ENCODE data around the gene CROCC2. TPM values are rescaled to one million over a fixed set of nuclear protein-coding genes. Genes with fewer than 3 reads are reported as not detected.

CROCC2 gene
- polyA plus RNA-seq, 1 experiment: not detected

DNA sequence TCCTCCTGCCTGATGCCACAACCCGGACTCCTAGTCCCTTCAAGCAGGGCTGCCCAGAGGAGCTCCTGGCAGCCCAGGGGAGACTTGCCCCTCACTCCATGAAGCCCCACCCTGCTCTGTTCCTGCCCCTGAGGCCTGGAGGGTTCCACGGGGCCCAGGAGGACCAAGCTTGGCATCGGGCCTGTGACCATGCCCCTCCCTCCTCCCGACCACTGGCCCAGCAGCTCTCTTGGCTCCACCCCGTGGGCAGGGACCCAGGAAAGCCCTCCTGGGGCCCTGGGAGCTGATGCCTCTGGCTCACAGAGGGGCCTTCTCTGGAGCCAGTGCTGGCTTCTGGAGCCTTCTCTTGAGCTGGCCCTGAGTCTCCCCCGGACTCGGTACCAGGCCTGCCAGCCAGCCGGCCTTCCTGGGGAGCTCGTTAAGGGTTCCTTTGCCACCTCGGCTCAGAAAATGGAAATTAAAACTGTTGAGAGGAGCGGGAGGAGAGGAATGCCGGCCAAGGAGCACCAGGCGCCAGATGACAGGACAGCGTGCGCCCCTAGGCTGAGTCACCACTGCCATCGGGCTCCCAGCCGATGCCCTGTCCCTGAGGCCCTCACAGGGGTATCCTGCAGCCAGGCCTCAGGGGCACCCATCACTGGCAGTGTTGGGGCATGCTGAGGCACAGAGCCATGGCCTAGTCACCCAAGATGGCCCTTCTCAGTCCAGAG, 51.7 kb downstream of the CROCC2 start:
- TF ChIP-seq, protein P1, sequence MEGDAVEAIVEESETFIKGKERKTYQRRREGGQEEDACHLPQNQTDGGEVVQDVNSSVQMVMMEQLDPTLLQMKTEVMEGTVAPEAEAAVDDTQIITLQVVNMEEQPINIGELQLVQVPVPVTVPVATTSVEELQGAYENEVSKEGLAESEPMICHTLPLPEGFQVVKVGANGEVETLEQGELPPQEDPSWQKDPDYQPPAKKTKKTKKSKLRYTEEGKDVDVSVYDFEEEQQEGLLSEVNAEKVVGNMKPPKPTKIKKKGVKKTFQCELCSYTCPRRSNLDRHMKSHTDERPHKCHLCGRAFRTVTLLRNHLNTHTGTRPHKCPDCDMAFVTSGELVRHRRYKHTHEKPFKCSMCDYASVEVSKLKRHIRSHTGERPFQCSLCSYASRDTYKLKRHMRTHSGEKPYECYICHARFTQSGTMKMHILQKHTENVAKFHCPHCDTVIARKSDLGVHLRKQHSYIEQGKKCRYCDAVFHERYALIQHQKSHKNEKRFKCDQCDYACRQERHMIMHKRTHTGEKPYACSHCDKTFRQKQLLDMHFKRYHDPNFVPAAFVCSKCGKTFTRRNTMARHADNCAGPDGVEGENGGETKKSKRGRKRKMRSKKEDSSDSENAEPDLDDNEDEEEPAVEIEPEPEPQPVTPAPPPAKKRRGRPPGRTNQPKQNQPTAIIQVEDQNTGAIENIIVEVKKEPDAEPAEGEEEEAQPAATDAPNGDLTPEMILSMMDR (IDR thresholded peaks at IDR 0.05; ENCODE audit: insufficient read depth, low read depth, low read length): no peak
- Histone ChIP-seq H3K27me3 (ENCODE audit: control insufficient read depth, insufficient read depth, low read length) (peaks cover 9% of the 10 kb centered on the region; the same call in 1 of the 2 replicates), H3K4me3 (ENCODE audit: low read depth, low read length) (no peak overlapping the region), H3K36me3 (ENCODE audit: control insufficient read depth, insufficient read depth, low read length) (no peaks in the 10 kb centered on the region)
- ChIA-PET CTCF (no interaction called here), POLR2A (no interaction called here)
- no peak for DNase-seq (ENCODE audit: low read depth)

DNA sequence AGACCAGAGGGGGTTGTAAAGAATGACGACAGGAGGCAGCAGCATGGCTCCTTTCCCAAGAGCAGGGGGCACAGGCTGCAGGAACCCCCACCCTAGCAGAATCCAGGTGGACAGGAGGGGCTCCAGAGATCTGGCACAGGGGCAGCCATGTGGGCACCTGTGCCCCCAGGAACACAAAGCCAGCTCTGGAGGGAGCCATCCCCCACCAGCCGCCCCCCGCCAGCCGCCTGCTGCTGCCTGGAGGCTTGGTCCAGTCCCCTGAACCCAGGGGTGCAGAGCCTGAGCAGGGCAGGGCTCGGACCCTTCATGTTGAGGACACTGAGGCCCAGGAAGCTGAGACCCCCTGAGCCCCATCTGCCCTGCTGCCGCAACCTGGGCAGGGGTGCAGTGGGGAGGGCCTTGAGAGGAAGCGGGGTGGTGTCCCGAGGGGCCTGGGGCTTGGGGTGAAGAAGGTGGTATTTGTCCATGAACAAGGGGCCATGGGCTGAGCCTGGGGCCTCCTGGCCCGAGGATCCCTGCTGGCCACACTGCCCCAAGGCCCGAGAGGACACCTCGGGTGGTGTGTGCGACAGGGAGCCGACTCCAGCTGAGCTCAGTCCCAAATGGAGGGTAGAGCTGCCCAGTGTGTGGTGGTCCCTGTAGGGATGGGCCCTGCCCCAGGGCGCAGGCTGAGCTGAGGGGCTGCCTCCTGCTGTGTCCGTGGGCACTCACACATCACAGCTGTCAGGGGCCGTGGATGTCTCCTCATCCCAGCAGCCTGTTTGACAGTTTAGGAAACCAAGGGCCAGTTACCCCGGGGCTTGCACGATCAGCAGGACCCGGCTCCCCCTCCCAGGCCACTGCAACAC, 52.5 kb downstream of the CROCC2 start:
- TF ChIP-seq, protein P1 (IDR thresholded peaks at IDR 0.05; ENCODE audit: insufficient read depth, low read depth, low read length): no peak
- DNase-seq (ENCODE audit: low read depth): no peak
- no peak overlapping the region for H3K4me3 ChIP-seq (ENCODE audit: low read depth, low read length)
- peaks cover 7% of the 10 kb centered on the region; the same call in 1 of the 2 replicates for H3K27me3 ChIP-seq (ENCODE audit: control insufficient read depth, insufficient read depth, low read length)
- ChIA-PET CTCF (no interaction called here), POLR2A (no interaction called here)
- H3K36me3 ChIP-seq (ENCODE audit: control insufficient read depth, insufficient read depth, low read length): no peaks in the 10 kb centered on the region

DNA sequence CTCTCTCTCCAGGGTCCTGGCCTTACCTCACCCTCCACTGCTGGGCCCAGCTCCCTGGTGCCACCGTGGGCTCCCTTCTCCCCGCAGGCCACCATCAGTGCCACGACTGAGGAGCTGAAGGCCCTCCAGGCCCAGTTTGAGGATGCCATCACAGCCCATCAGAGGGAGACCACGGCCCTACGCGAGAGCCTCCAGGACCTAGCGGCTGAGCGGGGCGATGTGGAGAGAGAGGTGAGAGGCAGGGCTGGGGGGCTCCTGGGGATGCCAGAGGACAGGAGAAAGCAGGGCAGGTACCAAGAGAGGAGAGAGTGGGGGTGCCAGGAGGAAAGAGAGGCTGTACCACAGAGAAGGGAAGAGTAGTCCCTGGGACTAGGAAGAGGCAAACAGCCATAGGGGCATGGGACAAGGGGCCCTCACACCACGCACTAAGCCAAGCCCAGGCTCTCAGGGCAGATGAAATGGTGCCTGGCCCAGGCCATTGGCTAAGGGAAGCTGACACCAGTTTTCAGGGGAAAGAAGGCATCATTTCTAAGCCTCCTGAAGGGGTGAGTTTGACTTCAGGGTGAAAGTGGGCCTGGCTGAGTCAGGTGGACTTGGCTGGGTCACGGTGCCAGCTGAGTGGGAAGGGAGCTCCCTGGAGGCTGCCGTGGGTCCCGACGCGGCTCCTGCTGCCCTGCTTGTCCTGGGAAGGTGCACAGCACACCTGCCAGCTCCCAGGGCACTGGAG, 53.2 kb downstream of the CROCC2 start:
- ChIA-PET CTCF (interaction anchor here (0.6 to 1.1 kb wide), 2 partner anchors 46 to 922 kb away, joined by 3 read pairs; no protein-coding TSS in a partner anchor), POLR2A (no interaction called here)
- TF ChIP-seq, protein P1 (IDR thresholded peaks at IDR 0.05; ENCODE audit: insufficient read depth, low read depth, low read length): no peak
- peaks cover 6% of the 10 kb centered on the region; the same call in 1 of the 2 replicates for H3K27me3 ChIP-seq (ENCODE audit: control insufficient read depth, insufficient read depth, low read length)
- no peaks in the 10 kb centered on the region for H3K36me3 ChIP-seq (ENCODE audit: control insufficient read depth, insufficient read depth, low read length)
- DNase-seq (ENCODE audit: low read depth): no peak
- no peak overlapping the region for H3K4me3 ChIP-seq (ENCODE audit: low read depth, low read length)

DNA sequence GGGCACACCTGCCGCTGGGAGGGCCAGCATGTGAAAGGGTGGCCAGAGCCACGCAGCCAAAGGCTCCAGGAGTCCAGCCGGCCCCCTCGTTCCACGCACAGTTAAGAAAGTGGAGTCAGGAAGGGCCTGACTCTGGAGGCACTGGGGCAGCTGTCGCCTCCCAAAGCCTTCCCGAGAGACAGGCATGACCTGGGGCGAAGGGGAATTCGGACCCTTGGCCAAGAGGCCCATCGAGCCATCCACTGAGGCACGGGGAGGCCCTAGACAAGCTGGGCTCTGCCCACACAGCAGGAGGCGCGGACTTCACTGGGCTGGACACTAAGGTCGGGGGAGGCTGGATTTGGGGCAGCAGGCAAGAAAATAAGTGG, 53.8 kb downstream of the CROCC2 start:
- no peak overlapping the region for H3K4me3 ChIP-seq (ENCODE audit: low read depth, low read length)
- DNase-seq (ENCODE audit: low read depth): no peak
- TF ChIP-seq, protein P1 (IDR thresholded peaks at IDR 0.05; ENCODE audit: insufficient read depth, low read depth, low read length): no peak
- ChIA-PET CTCF (interaction anchor here (0.6 to 1.2 kb wide), 3 partner anchors 11 to 921 kb away, joined by 3 read pairs; no protein-coding TSS in a partner anchor), POLR2A (no interaction called here)
- no peaks in the 10 kb centered on the region for H3K36me3 ChIP-seq (ENCODE audit: control insufficient read depth, insufficient read depth, low read length)
- H3K27me3 ChIP-seq (ENCODE audit: control insufficient read depth, insufficient read depth, low read length): peaks cover 5% of the 10 kb centered on the region; the same call in 1 of the 2 replicates
